ENCODE measurements around the gene SYNGR2.
"Not testable (repeated sequence)": the region's sequence is repeated elsewhere in the genome, so short reads cannot be mapped to it uniquely, and the experiment has no call there.

The SYNGR2 gene

DNA sequence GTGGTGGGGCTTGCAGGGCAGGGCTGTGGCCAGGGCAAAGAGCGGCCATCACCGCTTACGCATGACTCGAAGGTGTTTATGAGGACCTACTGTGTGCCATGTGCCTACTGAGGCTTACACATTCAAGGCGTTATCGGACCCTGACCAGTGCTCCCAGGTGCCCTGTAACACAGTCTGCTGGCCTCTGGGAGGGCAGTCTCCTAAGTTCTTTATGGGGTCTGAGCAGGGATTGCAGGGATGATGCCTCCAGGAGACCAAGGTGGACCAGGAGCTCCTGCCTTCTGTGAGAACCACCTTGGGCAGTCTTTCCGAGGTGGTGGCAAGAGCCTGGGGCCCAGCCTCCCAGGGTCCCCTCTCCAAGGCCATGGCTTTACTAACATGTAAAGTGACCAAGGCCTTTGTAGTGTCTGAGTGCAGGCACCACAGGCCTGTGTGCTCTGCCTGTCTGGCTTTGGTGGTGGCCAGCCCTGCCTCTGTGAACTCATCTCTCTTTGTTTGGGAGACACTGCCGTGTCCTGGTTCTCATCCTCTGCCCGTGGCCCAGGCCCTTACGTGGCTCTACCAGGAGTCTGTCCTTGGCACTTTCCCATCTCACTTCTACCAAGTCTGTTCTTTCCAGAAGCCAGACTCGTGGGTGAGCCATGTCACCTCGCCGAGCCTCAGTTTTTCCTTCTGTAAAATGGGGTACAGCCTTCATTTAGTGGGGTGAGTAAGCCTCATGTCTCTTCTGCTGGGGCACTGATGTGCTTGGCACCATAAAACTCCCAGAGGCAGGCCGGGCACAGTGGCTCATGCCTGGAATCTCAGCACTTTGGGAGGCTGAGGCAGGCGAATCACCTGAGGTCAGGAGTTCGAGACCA is 3.4 kb upstream of the SYNGR2 start:
- in situ Hi-C loops (cut with MboI; ENCODE audit: low pct_unique_long_range_greater_than_20kb, low sequenced_read_pairs): no loop called here
- DNase-seq: no peak

- no peak for DNase-seq
- in situ Hi-C loops (cut with MboI; ENCODE audit: low pct_unique_long_range_greater_than_20kb, low sequenced_read_pairs): no loop called here
Observed at GRCh38 chr17:78166416-78166815, 2.0 kb upstream of the SYNGR2 start.

GRCh38 chr17:78168903-78169793 is 767 bp downstream of the SYNGR2 start:
- no peak for DNase-seq

GRCh38 chr17:78170692-78171590 is 2.6 kb downstream of the SYNGR2 start:
- DNase-seq: no peak
- in situ Hi-C loops (cut with MboI; ENCODE audit: low pct_unique_long_range_greater_than_20kb, low sequenced_read_pairs): no loop called here

More at GRCh38 chr17:78168903-78169793, 767 bp downstream of the SYNGR2 start:
- in situ Hi-C loops (cut with MboI; ENCODE audit: low pct_unique_long_range_greater_than_20kb, low sequenced_read_pairs): no loop called here

DNA sequence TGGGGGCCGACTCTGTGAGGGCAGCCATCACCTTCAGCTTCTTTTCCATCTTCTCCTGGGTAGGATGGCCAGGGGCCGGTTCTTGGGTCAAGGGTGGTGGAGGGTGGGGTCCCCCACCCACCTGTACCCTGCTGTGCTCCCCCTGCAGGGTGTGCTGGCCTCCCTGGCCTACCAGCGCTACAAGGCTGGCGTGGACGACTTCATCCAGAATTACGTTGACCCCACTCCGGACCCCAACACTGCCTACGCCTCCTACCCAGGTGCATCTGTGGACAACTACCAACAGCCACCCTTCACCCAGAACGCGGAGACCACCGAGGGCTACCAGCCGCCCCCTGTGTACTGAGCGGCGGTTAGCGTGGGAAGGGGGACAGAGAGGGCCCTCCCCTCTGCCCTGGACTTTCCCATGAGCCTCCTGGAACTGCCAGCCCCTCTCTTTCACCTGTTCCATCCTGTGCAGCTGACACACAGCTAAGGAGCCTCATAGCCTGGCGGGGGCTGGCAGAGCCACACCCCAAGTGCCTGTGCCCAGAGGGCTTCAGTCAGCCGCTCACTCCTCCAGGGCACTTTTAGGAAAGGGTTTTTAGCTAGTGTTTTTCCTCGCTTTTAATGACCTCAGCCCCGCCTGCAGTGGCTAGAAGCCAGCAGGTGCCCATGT is 3.3 kb downstream of the SYNGR2 start:
- in situ Hi-C loops (cut with MboI; ENCODE audit: low pct_unique_long_range_greater_than_20kb, low sequenced_read_pairs); DNase-seq: not testable (repeated sequence)

GRCh38 chr17:78172249-78173051 is 4.1 kb downstream of the SYNGR2 start:
- in situ Hi-C loops (cut with MboI; ENCODE audit: low pct_unique_long_range_greater_than_20kb, low sequenced_read_pairs): no loop called here
- peak; percentile 63 for DNase-seq

DNA sequence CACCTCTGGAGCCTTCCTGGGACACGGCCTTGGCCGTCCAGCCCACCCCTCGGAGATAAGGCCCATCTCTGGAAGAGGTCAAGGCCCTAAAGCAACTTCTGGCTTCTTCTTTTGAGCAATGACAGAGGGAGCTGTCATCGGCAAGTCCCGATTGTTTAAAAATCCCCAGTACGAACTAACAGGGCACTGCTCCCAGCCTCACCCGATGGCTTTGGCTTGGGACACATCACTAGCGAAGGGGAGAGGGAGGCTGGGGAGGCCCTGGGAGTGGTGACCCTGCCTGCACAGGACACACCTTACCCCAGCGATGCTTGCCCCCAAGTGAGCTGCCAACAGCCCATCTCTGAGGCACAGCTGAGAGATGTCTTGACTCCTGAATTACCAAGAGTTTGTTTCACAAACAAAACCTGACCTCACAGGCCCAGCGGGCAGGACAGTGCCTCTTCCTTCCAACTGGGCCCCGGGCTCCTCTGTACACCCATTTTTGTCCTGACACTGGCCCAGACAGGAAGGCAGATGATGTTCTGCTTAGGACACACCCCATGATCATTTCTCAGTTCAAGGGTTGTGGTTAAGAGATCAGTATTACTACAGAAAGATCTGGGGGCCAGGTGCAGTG is 4.8 kb downstream of the SYNGR2 start:
- DNase-seq: no peak
- in situ Hi-C loops (cut with MboI; ENCODE audit: low pct_unique_long_range_greater_than_20kb, low sequenced_read_pairs): no loop called here

DNA sequence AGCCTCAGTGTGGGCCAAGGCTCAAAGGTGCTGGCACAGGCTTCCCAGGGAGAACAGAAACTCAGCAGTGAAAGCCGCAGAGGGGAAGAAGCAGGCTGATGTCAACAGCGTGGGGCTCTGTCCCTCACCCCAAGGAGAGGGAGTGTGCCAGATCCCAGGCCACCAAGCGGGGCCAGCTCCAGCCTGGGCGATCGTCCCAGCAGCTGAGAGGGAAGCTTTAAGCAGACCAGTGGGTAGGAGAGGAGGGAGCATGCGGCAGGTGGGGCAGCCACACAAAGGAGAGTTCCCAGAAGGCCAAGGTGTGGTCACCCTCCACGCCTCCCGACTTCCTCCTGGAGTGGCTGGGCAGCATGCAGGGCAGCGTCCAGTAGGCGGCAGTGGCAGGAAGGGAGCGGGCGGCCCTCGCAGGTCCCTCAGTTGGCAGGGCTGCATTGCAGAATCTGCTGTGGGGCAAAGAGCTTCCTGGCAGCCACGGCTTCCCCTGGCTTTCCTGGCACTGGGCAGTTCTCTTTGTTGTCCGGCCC is 6.0 kb downstream of the SYNGR2 start:
- in situ Hi-C loops (cut with MboI; ENCODE audit: low pct_unique_long_range_greater_than_20kb, low sequenced_read_pairs): no loop called here
- no peak for DNase-seq

DNA sequence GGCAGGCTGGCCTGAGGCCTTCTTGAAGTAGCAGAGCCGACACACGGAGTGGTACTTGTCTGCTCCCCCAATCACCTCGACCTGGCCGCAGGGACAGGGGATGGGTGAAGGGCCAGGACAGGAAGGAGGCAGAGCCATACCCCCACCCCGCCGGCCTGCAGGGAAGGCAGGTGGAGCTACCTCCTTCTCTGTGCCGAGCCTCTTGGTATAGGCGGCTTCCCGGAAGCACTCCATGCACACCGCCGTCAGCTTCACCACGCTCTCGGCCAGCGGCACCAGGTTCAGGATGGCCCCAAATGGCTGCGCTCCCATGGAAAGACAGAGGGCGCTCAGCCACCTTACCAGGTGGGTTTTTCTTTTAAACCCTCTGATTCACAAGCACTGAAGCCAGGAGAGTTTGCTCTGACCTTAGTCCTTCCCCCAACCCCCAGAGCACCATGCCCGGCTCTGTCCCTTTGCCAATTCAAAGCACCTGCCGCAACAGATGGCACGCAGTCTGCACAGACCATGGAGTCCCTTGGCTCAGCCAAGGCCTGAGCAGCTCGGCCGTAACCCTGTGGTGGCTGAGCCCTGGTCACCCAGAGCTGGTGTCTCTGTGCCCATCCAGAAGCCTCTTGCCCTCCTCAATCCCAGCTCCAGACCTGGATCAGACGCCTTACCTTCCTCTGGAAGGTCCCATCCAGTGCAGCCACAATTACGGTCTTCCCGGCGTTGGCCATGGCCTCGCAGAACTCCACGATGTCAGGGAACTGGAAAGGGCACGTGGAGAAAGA is 6.7 kb downstream of the SYNGR2 start:
- DNase-seq: no peak
- in situ Hi-C loops (cut with MboI; ENCODE audit: low pct_unique_long_range_greater_than_20kb, low sequenced_read_pairs): no loop called here

GRCh38 chr17:78175643-78175981 is 7.2 kb downstream of the SYNGR2 start:
- DNase-seq: no peak
- in situ Hi-C loops (cut with MboI; ENCODE audit: low pct_unique_long_range_greater_than_20kb, low sequenced_read_pairs): no loop called here

DNA sequence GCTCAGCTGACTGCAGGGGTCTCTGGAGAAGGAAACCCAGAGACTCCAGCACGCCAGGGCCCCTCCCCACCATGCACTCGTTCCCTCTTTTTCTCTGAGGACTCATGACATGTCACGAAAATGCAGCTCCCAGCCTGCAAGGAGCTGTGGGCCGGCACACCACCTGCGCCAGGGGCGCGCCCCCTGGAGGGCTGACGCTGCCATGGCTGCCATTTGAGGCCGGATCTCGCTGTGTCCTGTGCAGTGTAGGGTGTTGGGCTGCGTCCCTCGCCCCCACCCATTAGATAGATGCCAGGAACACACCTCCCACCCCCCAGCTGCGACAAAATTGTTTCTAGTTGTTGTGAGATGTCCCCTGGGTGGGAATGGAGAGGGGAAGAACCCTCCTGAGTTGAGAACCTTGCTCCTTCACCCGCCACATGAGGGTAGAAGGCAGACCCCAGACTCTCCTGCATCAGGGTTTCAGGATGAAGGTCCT is 8.2 kb downstream of the SYNGR2 start:
- in situ Hi-C loops (cut with MboI; ENCODE audit: low pct_unique_long_range_greater_than_20kb, low sequenced_read_pairs): no loop called here
- peak; percentile 84 for DNase-seq

GRCh38 chr17:78179372-78179771 is 11.0 kb downstream of the SYNGR2 start:
- in situ Hi-C loops (cut with MboI; ENCODE audit: low pct_unique_long_range_greater_than_20kb, low sequenced_read_pairs): no loop called here
- DNase-seq: no peak

DNA sequence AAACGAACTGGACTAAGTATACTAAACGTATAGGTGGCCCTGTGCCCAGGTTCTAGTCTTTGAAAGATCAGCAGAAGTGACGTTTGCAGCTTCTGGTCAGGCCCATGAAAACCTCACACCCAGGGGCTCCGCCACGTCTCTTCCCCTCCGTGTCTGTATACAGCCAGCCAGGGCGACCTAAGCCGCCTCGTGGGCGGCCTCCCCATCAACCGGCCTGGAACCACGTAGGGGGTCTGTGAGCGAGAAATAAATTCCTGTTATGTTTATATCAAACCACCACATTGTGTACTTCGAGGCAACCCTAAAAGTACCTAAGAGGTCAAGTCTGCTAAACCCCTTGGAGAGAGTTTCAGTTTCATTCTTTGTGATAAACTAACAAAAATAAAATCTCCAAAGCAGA is 11.7 kb downstream of the SYNGR2 start:
- in situ Hi-C loops (cut with MboI; ENCODE audit: low pct_unique_long_range_greater_than_20kb, low sequenced_read_pairs): no loop called here
- DNase-seq: no peak

DNA sequence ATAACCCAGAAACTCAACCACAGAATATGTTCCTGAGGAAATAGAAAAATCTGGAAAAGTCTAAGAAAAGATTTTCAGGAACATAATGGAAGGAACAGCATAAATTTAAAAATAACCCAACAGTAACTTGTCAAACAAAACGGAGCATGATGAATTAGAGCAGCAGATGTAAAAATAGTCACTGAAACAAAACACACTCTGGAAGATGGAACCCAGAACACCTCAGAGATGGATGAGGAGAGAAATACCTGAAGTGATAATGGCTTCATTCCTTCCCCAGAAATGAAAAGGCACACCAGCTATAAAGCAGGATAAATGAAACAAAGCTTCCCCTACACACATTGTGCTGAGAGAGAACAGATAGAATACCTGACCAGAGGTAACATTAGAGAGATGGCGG is 12.1 kb downstream of the SYNGR2 start:
- no peak for DNase-seq
- in situ Hi-C loops (cut with MboI; ENCODE audit: low pct_unique_long_range_greater_than_20kb, low sequenced_read_pairs): no loop called here

- DNase-seq: no peak
- in situ Hi-C loops (cut with MboI; ENCODE audit: low pct_unique_long_range_greater_than_20kb, low sequenced_read_pairs): no loop called here
Observed at GRCh38 chr17:78182504-78182903, 14.1 kb downstream of the SYNGR2 start.

DNA sequence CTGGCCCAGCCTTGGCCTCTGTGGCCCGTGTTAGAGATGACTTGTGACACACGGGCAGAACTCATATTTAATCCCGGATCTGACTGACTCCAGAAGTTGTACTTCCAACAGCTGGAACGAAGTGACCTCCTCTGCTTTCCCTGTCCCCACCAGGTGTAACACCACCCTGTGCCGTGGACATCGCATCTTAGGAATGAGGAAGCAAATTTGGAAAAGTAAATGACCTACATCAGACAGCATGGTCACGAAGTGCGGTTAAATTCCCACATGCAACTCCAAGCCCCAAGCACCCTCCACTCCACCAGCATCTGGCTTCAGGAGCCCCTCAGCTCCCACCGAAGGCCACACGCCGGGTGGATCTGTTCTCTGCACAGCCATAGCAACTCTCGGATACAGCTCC is 15.5 kb downstream of the SYNGR2 start:
- in situ Hi-C loops (cut with MboI; ENCODE audit: low pct_unique_long_range_greater_than_20kb, low sequenced_read_pairs): no loop called here
- no peak for DNase-seq

DNA sequence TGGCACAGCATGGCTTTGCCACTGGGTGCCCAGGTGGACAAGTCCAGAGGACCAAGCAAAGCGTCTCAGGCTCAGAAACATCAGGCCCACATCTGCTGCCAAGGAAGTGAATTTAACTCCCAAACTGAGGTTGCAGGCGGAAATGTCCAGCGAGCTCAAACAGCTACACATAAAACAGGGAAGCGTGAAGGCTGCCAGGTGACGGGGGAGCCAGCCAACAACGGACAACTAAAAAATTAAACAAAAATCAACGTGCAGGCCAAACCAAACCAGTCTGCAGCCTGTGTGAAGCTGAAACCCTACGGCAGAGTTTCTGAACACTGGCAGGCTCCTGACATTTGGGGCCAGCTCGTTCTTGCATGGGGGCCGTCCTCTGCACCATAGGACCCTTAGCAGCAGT is 16.0 kb downstream of the SYNGR2 start:
- in situ Hi-C loops (cut with MboI; ENCODE audit: low pct_unique_long_range_greater_than_20kb, low sequenced_read_pairs): no loop called here

More for the DNA sequence above, 16.0 kb downstream of the SYNGR2 start:
- DNase-seq: no peak
